Measurements from ENCODE around the gene PFKFB3.
"Not testable (repeated sequence)": the region's sequence is repeated elsewhere in the genome, so short reads cannot be mapped to it uniquely, and the experiment has no call there.

PFKFB3 gene

GRCh38 chr10:6191569-6191968 is 11.2 kb upstream of the PFKFB3 start:
- TF ChIP-seq POU6F1 (CRISPR knock-in tag; IDR thresholded peaks at IDR 0.05; ENCODE audit: borderline replicate concordance, low read depth) (no peak), RARB (CRISPR knock-in tag; IDR thresholded peaks at IDR 0.05) (no peak), ZNF565 (CRISPR knock-in tag; conservative IDR thresholded peaks at IDR 0.05; ENCODE audit: low read depth) (no peak), ZNF70 (CRISPR knock-in tag; IDR thresholded peaks at IDR 0.05) (no peak), BACH2 (CRISPR knock-in tag; IDR thresholded peaks at IDR 0.05; ENCODE audit: borderline replicate concordance) (no peak), TSHZ2 (CRISPR knock-in tag; IDR thresholded peaks at IDR 0.05) (no peak), ISL1 (CRISPR knock-in tag; IDR thresholded peaks at IDR 0.05) (no peak), GLIS3 (CRISPR knock-in tag; IDR thresholded peaks at IDR 0.05) (no peak), TCF4 (CRISPR knock-in tag; IDR thresholded peaks at IDR 0.05; ENCODE audit: borderline replicate concordance) (no peak), ZFP3 (CRISPR knock-in tag; IDR thresholded peaks at IDR 0.05) (no peak), ZNF8 (CRISPR knock-in tag; IDR thresholded peaks at IDR 0.05) (no peak), PPARA (CRISPR knock-in tag; IDR thresholded peaks at IDR 0.05; ENCODE audit: borderline replicate concordance) (no peak), TOX (CRISPR knock-in tag; IDR thresholded peaks at IDR 0.05; ENCODE audit: borderline replicate concordance) (no peak), CSDC2 (CRISPR knock-in tag; IDR thresholded peaks at IDR 0.05) (no peak), PATZ1 (CRISPR knock-in tag; IDR thresholded peaks at IDR 0.05; ENCODE audit: borderline replicate concordance) (no peak), SNAI2 (CRISPR knock-in tag; IDR thresholded peaks at IDR 0.05) (no peak)
- TF ChIP-seq, protein P1, sequence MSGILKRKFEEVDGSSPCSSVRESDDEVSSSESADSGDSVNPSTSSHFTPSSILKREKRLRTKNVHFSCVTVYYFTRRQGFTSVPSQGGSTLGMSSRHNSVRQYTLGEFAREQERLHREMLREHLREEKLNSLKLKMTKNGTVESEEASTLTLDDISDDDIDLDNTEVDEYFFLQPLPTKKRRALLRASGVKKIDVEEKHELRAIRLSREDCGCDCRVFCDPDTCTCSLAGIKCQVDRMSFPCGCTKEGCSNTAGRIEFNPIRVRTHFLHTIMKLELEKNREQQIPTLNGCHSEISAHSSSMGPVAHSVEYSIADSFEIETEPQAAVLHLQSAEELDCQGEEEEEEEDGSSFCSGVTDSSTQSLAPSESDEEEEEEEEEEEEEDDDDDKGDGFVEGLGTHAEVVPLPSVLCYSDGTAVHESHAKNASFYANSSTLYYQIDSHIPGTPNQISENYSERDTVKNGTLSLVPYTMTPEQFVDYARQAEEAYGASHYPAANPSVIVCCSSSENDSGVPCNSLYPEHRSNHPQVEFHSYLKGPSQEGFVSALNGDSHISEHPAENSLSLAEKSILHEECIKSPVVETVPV (CRISPR knock-in tag; IDR thresholded peaks at IDR 0.05): no peak
- ATAC-seq: no peak

GRCh38 chr10:6193342-6193741 is 9.4 kb upstream of the PFKFB3 start:
- ATAC-seq: not testable (repeated sequence)

- no peak for ATAC-seq
- TF ChIP-seq PATZ1 (CRISPR knock-in tag; IDR thresholded peaks at IDR 0.05; ENCODE audit: borderline replicate concordance) (no peak), BACH2 (CRISPR knock-in tag; IDR thresholded peaks at IDR 0.05; ENCODE audit: borderline replicate concordance) (no peak), CSDC2 (CRISPR knock-in tag; IDR thresholded peaks at IDR 0.05) (no peak), ZNF70 (CRISPR knock-in tag; IDR thresholded peaks at IDR 0.05) (no peak), ZNF565 (CRISPR knock-in tag; conservative IDR thresholded peaks at IDR 0.05; ENCODE audit: low read depth) (no peak), TCF4 (CRISPR knock-in tag; IDR thresholded peaks at IDR 0.05; ENCODE audit: borderline replicate concordance) (no peak), GLIS3 (CRISPR knock-in tag; IDR thresholded peaks at IDR 0.05) (no peak), ZFP3 (CRISPR knock-in tag; IDR thresholded peaks at IDR 0.05) (no peak), RARB (CRISPR knock-in tag; IDR thresholded peaks at IDR 0.05) (no peak)
- TF ChIP-seq, protein P1 (CRISPR knock-in tag; IDR thresholded peaks at IDR 0.05): no peak
Measured at GRCh38 chr10:6194311-6194710, 8.4 kb upstream of the PFKFB3 start.

Measured in SK-N-SH treated with all-trans-retinoic acid at 6 μM for 48 hours (cell line).